Measurements from ENCODE around the gene TMEM263. TPM values are rescaled to one million over a fixed set of nuclear protein-coding genes. Genes with fewer than 3 reads are reported as not detected.

TMEM263 gene
- polyA plus RNA-seq, 1 donor from 2014 or later: 17.8 TPM

- peaks cover 66% of the 10 kb centered on the region for H3K27me3 Mint-ChIP-seq
- H3K36me3 Mint-ChIP-seq: no peaks in the 10 kb centered on the region
- H3K9me3 Mint-ChIP-seq: peaks cover 10 to 15% (median 10%) of the 10 kb centered on the region in 3 donors
- peaks cover 0 to 4% (median 3%) of the 10 kb centered on the region in 3 donors for H3K4me1 Mint-ChIP-seq
- no peak overlapping the region for H3K4me3 Mint-ChIP-seq
- no peak overlapping the region for H3K27ac Mint-ChIP-seq
Measured at GRCh38 chr12:106924268-106924861, 31.3 kb upstream of the TMEM263 start.

GRCh38 chr12:106926657-106927056 is 29.1 kb upstream of the TMEM263 start:
- Mint-ChIP-seq H3K27ac (no peak overlapping the region), H3K36me3 (no peaks in the 10 kb centered on the region), H3K27me3 (peaks cover 68% of the 10 kb centered on the region), H3K9me3 (peaks cover 10 to 15% (median 10%) of the 10 kb centered on the region in 3 donors), H3K4me3 (no peak overlapping the region), H3K4me1 (no peaks in the 10 kb centered on the region)

GRCh38 chr12:106934277-106934676 is 21.4 kb upstream of the TMEM263 start:
- peaks cover 0 to 3% (median 2%) of the 10 kb centered on the region in 3 donors for H3K9me3 Mint-ChIP-seq
- no peak overlapping the region for H3K4me3 Mint-ChIP-seq
- peaks cover 3% of the 10 kb centered on the region for H3K36me3 Mint-ChIP-seq
- H3K4me1 Mint-ChIP-seq: no peaks in the 10 kb centered on the region
- H3K27ac Mint-ChIP-seq: no peak overlapping the region
- H3K27me3 Mint-ChIP-seq: peaks cover 51% of the 10 kb centered on the region

- H3K36me3 Mint-ChIP-seq: no peaks in the 10 kb centered on the region
- H3K27ac Mint-ChIP-seq: no peak overlapping the region
- H3K27me3 Mint-ChIP-seq: peaks cover 22% of the 10 kb centered on the region
- no peaks in the 10 kb centered on the region for H3K4me1 Mint-ChIP-seq
- H3K9me3 Mint-ChIP-seq: peaks cover 2 to 4% (median 2%) of the 10 kb centered on the region in 3 donors
- no peak overlapping the region for H3K4me3 Mint-ChIP-seq
Measured at GRCh38 chr12:106941481-106942156, 14.1 kb upstream of the TMEM263 start.

GRCh38 chr12:106942775-106943174 is 12.9 kb upstream of the TMEM263 start:
- Mint-ChIP-seq H3K4me3 (no peak overlapping the region), H3K9me3 (peaks cover 2 to 4% (median 2%) of the 10 kb centered on the region in 3 donors), H3K36me3 (no peaks in the 10 kb centered on the region), H3K4me1 (no peaks in the 10 kb centered on the region), H3K27ac (no peak overlapping the region), H3K27me3 (peaks cover 15% of the 10 kb centered on the region)

GRCh38 chr12:106945261-106945851 is 10.4 kb upstream of the TMEM263 start:
- Mint-ChIP-seq H3K27me3 (peaks cover 13% of the 10 kb centered on the region), H3K27ac (no peak overlapping the region), H3K4me1 (no peaks in the 10 kb centered on the region), H3K9me3 (peaks cover 11 to 17% (median 16%) of the 10 kb centered on the region in 3 donors), H3K4me3 (no peak overlapping the region), H3K36me3 (no peaks in the 10 kb centered on the region)

GRCh38 chr12:106947461-106947860 is 8.2 kb upstream of the TMEM263 start:
- peak overlapping the region in 1 of 4 donors; percentile 58 for H3K4me3 Mint-ChIP-seq
- H3K36me3 Mint-ChIP-seq: no peaks in the 10 kb centered on the region

GRCh38 chr12:106950591-106950990 is 5.1 kb upstream of the TMEM263 start:
- peak overlapping the region in 1 of 4 donors; percentile 33 for H3K4me3 Mint-ChIP-seq
- peaks cover 0 to 1% (median 0%) of the 10 kb centered on the region in 3 donors for H3K4me1 Mint-ChIP-seq
- peaks cover 11 to 15% (median 12%) of the 10 kb centered on the region in 3 donors for H3K9me3 Mint-ChIP-seq
- peaks cover 5% of the 10 kb centered on the region for H3K27me3 Mint-ChIP-seq
- H3K27ac Mint-ChIP-seq: no peak overlapping the region
- H3K36me3 Mint-ChIP-seq: no peaks in the 10 kb centered on the region

More at GRCh38 chr12:106947461-106947860, 8.2 kb upstream of the TMEM263 start:
- peaks cover 11 to 17% (median 16%) of the 10 kb centered on the region in 3 donors for H3K9me3 Mint-ChIP-seq
- no peaks in the 10 kb centered on the region for H3K4me1 Mint-ChIP-seq
- H3K27ac Mint-ChIP-seq: no peak overlapping the region
- peaks cover 9% of the 10 kb centered on the region for H3K27me3 Mint-ChIP-seq

GRCh38 chr12:106953352-106954250 is 2.1 kb upstream of the TMEM263 start:
- peak overlapping the region in 1 of 3 donors; percentile 96 for H3K27ac Mint-ChIP-seq

GRCh38 chr12:106954462-106955376 is 988 bp upstream of the TMEM263 start:
- Mint-ChIP-seq H3K4me1 (peaks cover 11 to 15% (median 11%) of the 10 kb centered on the region in 3 donors), H3K27me3 (peaks cover under 1% of the 10 kb centered on the region), H3K27ac (peak overlapping the region; percentile 90 to 96 (median 93)), H3K9me3 (peaks cover 3% of the 10 kb centered on the region in 3 donors), H3K36me3 (no peaks in the 10 kb centered on the region), H3K4me3 (peak overlapping the region; percentile 87 to 98 (median 96))

More at GRCh38 chr12:106953352-106954250, 2.1 kb upstream of the TMEM263 start:
- Mint-ChIP-seq H3K9me3 (peaks cover 7 to 13% (median 12%) of the 10 kb centered on the region in 3 donors), H3K4me1 (peaks cover 11 to 15% (median 11%) of the 10 kb centered on the region in 3 donors), H3K27me3 (peaks cover 2% of the 10 kb centered on the region), H3K36me3 (no peaks in the 10 kb centered on the region), H3K4me3 (peak overlapping the region in 1 of 4 donors; percentile 98)

- Mint-ChIP-seq H3K27ac (peak overlapping the region; percentile 76 to 92 (median 87)), H3K4me1 (peaks cover 11 to 15% (median 11%) of the 10 kb centered on the region in 3 donors), H3K27me3 (no peaks in the 10 kb centered on the region)
Measured at GRCh38 chr12:106956048-106956578, 406 bp downstream of the TMEM263 start.

GRCh38 chr12:106957583-106957982 is 1.9 kb downstream of the TMEM263 start:
- H3K4me1 Mint-ChIP-seq: peaks cover 11 to 15% (median 11%) of the 10 kb centered on the region in 3 donors

More at GRCh38 chr12:106956048-106956578, 406 bp downstream of the TMEM263 start:
- Mint-ChIP-seq H3K4me3 (peak overlapping the region; percentile 86 to 99 (median 98)), H3K9me3 (no peaks in the 10 kb centered on the region), H3K36me3 (peaks cover 2% of the 10 kb centered on the region)

GRCh38 chr12:106960443-106960842 is 4.7 kb downstream of the TMEM263 start:
- Mint-ChIP-seq H3K4me1 (peaks cover 11 to 15% (median 11%) of the 10 kb centered on the region in 3 donors), H3K27ac (no peak overlapping the region), H3K4me3 (no peak overlapping the region), H3K9me3 (no peaks in the 10 kb centered on the region), H3K27me3 (no peaks in the 10 kb centered on the region), H3K36me3 (peaks cover 5% of the 10 kb centered on the region)

More at GRCh38 chr12:106957583-106957982, 1.9 kb downstream of the TMEM263 start:
- peaks cover 2% of the 10 kb centered on the region for H3K36me3 Mint-ChIP-seq
- H3K27ac Mint-ChIP-seq: peak overlapping the region in 1 of 3 donors; percentile 92
- H3K27me3 Mint-ChIP-seq: no peaks in the 10 kb centered on the region
- peak overlapping the region; percentile 86 to 99 (median 98) for H3K4me3 Mint-ChIP-seq
- no peaks in the 10 kb centered on the region for H3K9me3 Mint-ChIP-seq
